NCI-H1436 (cell line): ENCODE results near the gene ZKSCAN3.
"Not testable (repeated sequence)": the region's sequence is repeated elsewhere in the genome, so short reads cannot be mapped to it uniquely, and the experiment has no call there.

Experiments used
- DNase-seq: peaks from one replicate; lab custom pipeline; 2025; lab: John Stamatoyannopoulos, UW

Gene ZKSCAN3

GRCh38 chr6:28349892-28350737, at the start of gene ZKSCAN3:
Gene ZKSCAN3, plus strand, starts transcription at chr6:28349947. Its CDS starts 9,640 bp downstream, at chr6:28359587.
- DNase-seq, result peak; percentile 64

- no peak for DNase-seq
Observed at GRCh38 chr6:28303570-28303969, 46.2 kb upstream of the ZKSCAN3 start.

GRCh38 chr6:28306363-28306762, 43.4 kb upstream of the ZKSCAN3 start:
- DNase-seq, result not testable (repeated sequence)

- DNase-seq, result no peak
Observed at GRCh38 chr6:28311139-28311823, 38.5 kb upstream of the ZKSCAN3 start.

- DNase-seq, result no peak
Observed at GRCh38 chr6:28312939-28313338, 36.8 kb upstream of the ZKSCAN3 start.

- no peak for DNase-seq
Observed at GRCh38 chr6:28315628-28316027, 34.1 kb upstream of the ZKSCAN3 start.

GRCh38 chr6:28317866-28318265, 31.9 kb upstream of the ZKSCAN3 start:
- DNase-seq, result not testable (repeated sequence)

GRCh38 chr6:28322661-28323060, 27.1 kb upstream of the ZKSCAN3 start:
- no peak for DNase-seq

- DNase-seq, result no peak
Observed at GRCh38 chr6:28323813-28324424, 25.8 kb upstream of the ZKSCAN3 start.

GRCh38 chr6:28326371-28326948, 23.3 kb upstream of the ZKSCAN3 start:
- DNase-seq, result no peak

GRCh38 chr6:28330041-28330440, 19.7 kb upstream of the ZKSCAN3 start:
- DNase-seq, result no peak

- DNase-seq, result no peak
Observed at GRCh38 chr6:28333047-28333446, 16.7 kb upstream of the ZKSCAN3 start.

- DNase-seq, result no peak
Observed at GRCh38 chr6:28333599-28334018, 16.1 kb upstream of the ZKSCAN3 start.

- no peak for DNase-seq
Observed at GRCh38 chr6:28334286-28335039, 15.3 kb upstream of the ZKSCAN3 start.

- DNase-seq, result no peak
Observed at GRCh38 chr6:28335040-28335563, 14.6 kb upstream of the ZKSCAN3 start.

GRCh38 chr6:28335564-28336283, 14.0 kb upstream of the ZKSCAN3 start, which contains the start of gene ZSCAN31:
Gene ZSCAN31, minus strand, starts transcription at chr6:28336148. Its CDS starts 6,465 bp downstream, at chr6:28329683.
- no peak for DNase-seq

GRCh38 chr6:28336284-28337120, 13.2 kb upstream of the ZKSCAN3 start:
- no peak for DNase-seq

- no peak for DNase-seq
Observed at GRCh38 chr6:28337121-28337520, 12.6 kb upstream of the ZKSCAN3 start.

- DNase-seq, result no peak
Observed at GRCh38 chr6:28340310-28341095, 9.2 kb upstream of the ZKSCAN3 start.
